Stomach (tissue), 9 donors: ENCODE data around the gene LRRTM4. TPM values are rescaled to one million over a fixed set of nuclear protein-coding genes. Genes with fewer than 3 reads are reported as not detected.

Source experiments
- DNase-seq, 2 donors: peaks; one replicate each; pipeline versions ENCODE4 v3.0.0 to v3.0.0-alpha.2; 2013 to 2019
- H3K27ac ChIP-seq, 5 donors: fragments of 200-600 bp in 4 of 5; sonication (generic) in 4 of 5; one replicate each; pipeline ENCODE4 v1.5.1; 2013 to 2019; ENCODE audit warnings: mild to moderate bottlenecking in 1 of 5, moderate library complexity in 1 of 5
- H3K27me3 ChIP-seq, 3 donors: fragments of 200-600 bp; sonication (generic); one replicate each; pipeline ENCODE4 v1.5.1; 2017 to 2019; ENCODE audit warnings: mixed run types in 1 of 3
- H3K36me3 ChIP-seq, 4 donors: fragments of 200-600 bp; sonication (generic); 1 replicate in 3 of 4; 2 replicates in 1 of 4; pipeline ENCODE4 v1.5.1; 2016 to 2019
- H3K4me1 ChIP-seq, 4 donors: fragments of 200-600 bp; sonication (generic); one replicate each; pipeline ENCODE4 v1.5.1; 2016 to 2019
- H3K4me3 ChIP-seq, 4 donors: fragments of 200-600 bp; sonication (generic) in 3 of 4; one replicate each; pipeline ENCODE4 v1.5.1; 2016 to 2019; ENCODE audit warnings: mild to moderate bottlenecking in 1 of 4
- H3K9me3 ChIP-seq, 4 donors: fragments of 200-600 bp; sonication (generic); one replicate each; pipeline ENCODE4 v1.5.1; 2016 to 2019
- CTCF ChIP-seq, 7 experiments: fragments of 450-650 bp in 4 of 7; fragments of 200-600 bp in 3 of 7; sonication (generic) in 3 of 7; IDR thresholded peaks; one replicate each; pipeline ENCODE4 v1.5.1; 2016 to 2019; ENCODE audit warnings: antibody characterized with exemption in 7 of 7, control low read depth in 2 of 7, mild to moderate bottlenecking in 1 of 7
- EP300 ChIP-seq: sonication (generic); formaldehyde crosslinking; IDR thresholded peaks from one replicate; pipeline ENCODE4 v1.6.1; 2017; ENCODE audit warnings: antibody characterized with exemption
- POLR2A ChIP-seq, 4 donors: fragments of 450-650 bp; IDR thresholded peaks; one replicate each; pipeline ENCODE4 v1.6.1; 2016; ENCODE audit warnings: antibody characterized with exemption in 4 of 4, control low read depth in 2 of 4, mild to moderate bottlenecking in 1 of 4, moderate library complexity in 1 of 4
- POLR2AphosphoS5 ChIP-seq, 3 donors: sonication (generic); formaldehyde crosslinking; IDR thresholded peaks; one replicate each; pipeline ENCODE4 v1.6.1; 2016; ENCODE audit warnings: antibody characterized with exemption in 3 of 3
- WGBS, 5 donors: extraction: QIAGEN DNeasy Blood & Tissue Kit in 3 of 5; methylation state at CpG; one replicate each; pipeline versions ENCODE4 v1.1.5 to v1.1.7; 2013 to 2018; 5-methylcytosine and 5-hydroxymethylcytosine counted together
- intact Hi-C: fragments of 100-400 bp; cut with DNase I; formaldehyde crosslinking; loops from one replicate; pipeline ENCODE4 v1.15.1; 2023; ENCODE audit warnings: low total_unique reads
- polyA plus RNA-seq, 3 donors: library from polyadenylated mRNA; stranded (reverse); fragments of 200-250 nt; gene quantifications; one replicate each; pipeline ENCODE4 v1.2.3, GENCODE V29; 2013
- total RNA-seq, 5 donors: library from RNA; depleted of rRNA; stranded (reverse); fragments of >200 nt; gene quantifications; one replicate each; pipeline versions ENCODE4 v1.1.0 to v1.2.3, GENCODE V29; 2014 to 2016
- donor health status: healthy with polysubstance abuse.
- donor health status: Bipolar disorder and iron deficiency.
- donor health status: healthy.

Gene LRRTM4
- total and polyA plus RNA-seq, 8 donors, result 0.13 to 2.2 (median 0.19) TPM; not detected in 5

DNA sequence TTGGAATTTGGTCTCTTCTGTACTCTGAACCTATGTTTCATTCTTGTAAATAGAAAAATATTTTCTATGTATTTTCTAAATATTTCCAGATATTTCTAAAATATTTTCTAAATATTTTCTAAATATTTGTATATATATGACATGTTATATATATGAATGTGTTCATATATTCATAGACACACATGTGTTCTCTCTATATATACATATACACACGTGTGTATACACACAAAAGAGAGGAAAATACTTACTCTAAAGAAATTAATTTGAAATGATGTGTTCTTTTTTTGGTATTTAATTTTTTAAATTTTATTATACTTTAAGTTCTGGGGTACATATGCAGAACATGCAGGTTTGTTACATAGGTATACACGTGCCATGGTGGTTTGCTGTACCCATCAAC is 589.6 kb downstream of the LRRTM4 start:
- Histone ChIP-seq H3K4me1 (no peaks in the 10 kb centered on the region), H3K27ac (no peak overlapping the region), H3K27me3 (no peaks in the 10 kb centered on the region), H3K9me3 (no peaks in the 10 kb centered on the region), H3K4me3 (no peak overlapping the region), H3K36me3 (no peaks in the 10 kb centered on the region)
- no peak for DNase-seq
- WGBS, 5 donors, result 67 to 78% (median 76%) methylated on average over 2 of the region's 2 CpGs
- intact Hi-C loops, result no loop called here
- TF ChIP-seq CTCF (IDR thresholded peaks at IDR 0.05) (no peak), EP300 (no peak), POLR2A (IDR thresholded peaks at IDR 0.05) (no peak), POLR2AphosphoS5 (IDR thresholded peaks at IDR 0.05) (no peak)

DNA sequence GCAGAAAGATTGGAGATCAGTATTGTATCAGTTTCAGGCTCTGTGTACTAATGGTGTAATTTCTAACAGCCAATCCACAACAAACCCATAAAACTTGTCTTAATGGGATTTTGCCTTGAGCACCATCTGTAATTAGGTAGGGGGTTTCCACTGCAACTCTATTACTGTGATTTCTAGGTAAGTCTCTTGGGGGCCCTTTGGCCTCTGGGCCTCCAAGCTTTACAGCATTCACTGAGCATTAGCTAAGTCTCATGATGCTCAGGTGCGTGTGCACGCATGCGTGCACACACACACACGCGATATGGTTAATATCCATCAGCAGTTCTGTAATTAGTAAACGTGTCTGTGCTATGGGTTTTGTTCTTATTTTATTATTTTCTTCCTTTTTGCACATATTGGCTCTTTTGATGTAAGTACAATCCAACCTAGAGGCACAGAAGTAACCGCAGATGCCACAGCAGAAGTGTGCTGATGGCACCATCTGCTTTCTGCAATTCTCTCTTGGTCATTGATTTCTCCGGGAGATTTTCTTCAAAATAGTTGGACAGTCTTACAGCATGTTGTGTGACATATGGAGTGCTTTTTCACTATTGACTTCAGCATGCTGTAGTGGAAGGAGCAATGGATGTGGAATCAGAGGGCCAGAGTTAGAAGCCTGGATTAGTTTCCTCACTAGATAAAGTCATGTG is 592.0 kb downstream of the LRRTM4 start:
- Histone ChIP-seq H3K36me3 (no peaks in the 10 kb centered on the region), H3K9me3 (no peaks in the 10 kb centered on the region), H3K4me3 (no peak overlapping the region), H3K27me3 (no peaks in the 10 kb centered on the region), H3K4me1 (no peaks in the 10 kb centered on the region), H3K27ac (no peak overlapping the region)
- DNase-seq, result no peak
- no peak for TF ChIP-seq CTCF (IDR thresholded peaks at IDR 0.05)
- intact Hi-C loops, result no loop called here
- WGBS, 5 donors, result 88 to 94% (median 91%) methylated on average over 8 of the region's 8 CpGs

GRCh38 chr2:76928026-76928425 is 594.1 kb downstream of the LRRTM4 start:
- Histone ChIP-seq H3K9me3 (no peaks in the 10 kb centered on the region), H3K27ac (no peak overlapping the region), H3K4me3 (no peak overlapping the region), H3K36me3 (no peaks in the 10 kb centered on the region), H3K27me3 (no peaks in the 10 kb centered on the region), H3K4me1 (no peaks in the 10 kb centered on the region)
- no peak for DNase-seq
- TF ChIP-seq EP300 (no peak), CTCF (IDR thresholded peaks at IDR 0.05) (no peak), POLR2AphosphoS5 (IDR thresholded peaks at IDR 0.05) (no peak), POLR2A (IDR thresholded peaks at IDR 0.05) (no peak)
- intact Hi-C loops, result no loop called here

- TF ChIP-seq EP300 (no peak), POLR2AphosphoS5 (IDR thresholded peaks at IDR 0.05) (no peak), CTCF (IDR thresholded peaks at IDR 0.05) (no peak), POLR2A (IDR thresholded peaks at IDR 0.05) (no peak)
- no peaks in the 10 kb centered on the region for H3K4me1 ChIP-seq
- H3K4me3 ChIP-seq, result no peak overlapping the region
- 69 to 76% (median 75%) methylated on average over 2 of the region's 2 CpGs for WGBS, 5 donors
- no peaks in the 10 kb centered on the region for H3K36me3 ChIP-seq
- no peaks in the 10 kb centered on the region for H3K9me3 ChIP-seq
- H3K27ac ChIP-seq, result no peak overlapping the region
- no peaks in the 10 kb centered on the region for H3K27me3 ChIP-seq
- intact Hi-C loops, result no loop called here
- DNase-seq, result no peak
Measured at GRCh38 chr2:76921006-76921405, 601.2 kb downstream of the LRRTM4 start.
